Measurements from ENCODE around the gene CGNL1.

GRCh38 chr15:57387564-57388076 lies 11.3 kb downstream of the CGNL1 start:
- TF ChIP-seq CTCF (IDR thresholded peaks at IDR 0.05; ENCODE audit: low read depth, low read length) (no peak), EZH2phosphoT487 (IDR thresholded peaks at IDR 0.05; ENCODE audit: low read depth) (no peak)

All from OCI-LY3 (cell line).